CD14-positive monocyte (primary cell): ENCODE data around the gene SATB2. TPM values are rescaled to one million over a fixed set of nuclear protein-coding genes. Genes with fewer than 3 reads are reported as not detected.

Experiments used
- DNase-seq, 3 donors: peaks; one replicate each; pipeline ENCODE4 v3.0.0-alpha.2; 2011 to 2022
- H2AFZ ChIP-seq: 2 replicates; pipeline ENCODE4 v1.6.0; 2012; ENCODE audit warnings: mild to moderate bottlenecking, low read depth, low read length, inconsistent platforms; ENCODE audit not compliant: insufficient read depth, poor library complexity, severe bottlenecking
- H3K27ac ChIP-seq, 2 donors: 1 replicate in 1 of 2; 2 replicates in 1 of 2; pipeline ENCODE4 v1.5.1; 2012 to 2013; ENCODE audit warnings: low read length in 2 of 2, control low read depth in 1 of 2, inconsistent platforms in 1 of 2, low read depth in 1 of 2, mild to moderate bottlenecking in 1 of 2
- H3K27me3 ChIP-seq, 2 donors: one replicate each; pipeline versions ENCODE4 v1.6.0 to v1.6.1; 2011 to 2013; ENCODE audit warnings: low read length in 2 of 2; ENCODE audit not compliant: control insufficient read depth in 2 of 2, insufficient read depth in 2 of 2
- H3K36me3 ChIP-seq, 2 donors: replicated peaks in 1 of 2; 1 replicate in 1 of 2; 2 replicates in 1 of 2; pipeline versions ENCODE4 v1.5.1 to v1.6.1; 2012 to 2013; ENCODE audit warnings: low read length in 2 of 2, control low read depth in 1 of 2, inconsistent platforms in 1 of 2, mild to moderate bottlenecking in 1 of 2; ENCODE audit not compliant: insufficient read depth in 2 of 2, control insufficient read depth in 1 of 2
- H3K4me1 ChIP-seq, 2 donors: 1 replicate in 1 of 2; 2 replicates in 1 of 2; pipeline versions ENCODE4 v1.5.1 to v1.6.1; 2012 to 2013; ENCODE audit warnings: low read length in 2 of 2, control low read depth in 1 of 2, inconsistent platforms in 1 of 2, mild to moderate bottlenecking in 1 of 2, moderate library complexity in 1 of 2; ENCODE audit not compliant: insufficient read depth in 2 of 2, control insufficient read depth in 1 of 2
- H3K4me2 ChIP-seq: replicated peaks from 2 replicates; pipeline ENCODE3; 2012; ENCODE audit warnings: low read length, moderate library complexity, mild to moderate bottlenecking; ENCODE audit not compliant: poor library complexity, severe bottlenecking; ENCODE audit errors: extremely low read depth
- H3K4me3 ChIP-seq, 3 experiments: fragments of 200-600 bp in 1 of 3; sonication (generic) in 1 of 3; replicated peaks in 1 of 3; 1 replicate in 2 of 3; 2 replicates in 1 of 3; pipeline ENCODE4 v1.5.1; 2011 to 2013; ENCODE audit warnings: low read length in 3 of 3, mild to moderate bottlenecking in 3 of 3, control low read depth in 2 of 3, low read depth in 2 of 3, inconsistent platforms in 1 of 3, moderate library complexity in 1 of 3
- H3K79me2 ChIP-seq: 2 replicates; pipeline ENCODE4 v1.6.0; 2012; ENCODE audit warnings: mild to moderate bottlenecking, control low read depth, inconsistent platforms, low read length, moderate library complexity; ENCODE audit not compliant: insufficient read depth
- H3K9ac ChIP-seq: 2 replicates; pipeline ENCODE4 v1.6.0; 2017; ENCODE audit warnings: low read length, mild to moderate bottlenecking; ENCODE audit not compliant: insufficient read depth, poor library complexity, severe bottlenecking
- H3K9me3 ChIP-seq, 2 donors: replicated peaks in 1 of 2; 1 replicate in 1 of 2; 2 replicates in 1 of 2; pipeline versions ENCODE4 v1.5.1 to v1.6.1; 2012 to 2013; ENCODE audit warnings: low read length in 2 of 2, control low read depth in 1 of 2; ENCODE audit not compliant: control insufficient read depth in 1 of 2, insufficient read depth in 1 of 2
- H4K20me1 ChIP-seq: 2 replicates; pipeline ENCODE4 v1.6.0; 2012; ENCODE audit warnings: mild to moderate bottlenecking, low read length, control low read depth, moderate library complexity; ENCODE audit not compliant: insufficient read depth
- H3K27ac Mint-ChIP-seq, 7 donors: one replicate each; pipeline ENCODE4 v1.8.0; 2020; ENCODE audit warnings: mild to moderate bottlenecking in 7 of 7, mixed read lengths in 7 of 7, moderate library complexity in 6 of 7, inconsistent platforms in 2 of 7
- H3K27me3 Mint-ChIP-seq, 3 donors: one replicate each; pipeline ENCODE4 v1.8.0; 2021 to 2022; ENCODE audit warnings: low read depth in 3 of 3, mild to moderate bottlenecking in 3 of 3, mixed read lengths in 3 of 3, moderate library complexity in 3 of 3, inconsistent platforms in 1 of 3
- H3K36me3 Mint-ChIP-seq, 2 donors: one replicate each; pipeline ENCODE4 v1.8.0; 2020; ENCODE audit warnings: mixed read lengths in 2 of 2, inconsistent platforms in 1 of 2, mild to moderate bottlenecking in 1 of 2
- H3K4me1 Mint-ChIP-seq: one replicate; pipeline ENCODE4 v1.8.0; 2020; ENCODE audit warnings: mild to moderate bottlenecking, mixed read lengths
- H3K4me3 Mint-ChIP-seq, 2 donors: one replicate each; pipeline ENCODE4 v1.8.0; 2020; ENCODE audit warnings: mild to moderate bottlenecking in 2 of 2, mixed read lengths in 2 of 2, moderate library complexity in 1 of 2
- H3K9me3 Mint-ChIP-seq, 7 donors: one replicate each; pipeline ENCODE4 v1.8.0; 2020 to 2022; ENCODE audit warnings: mixed read lengths in 7 of 7, mild to moderate bottlenecking in 6 of 7, moderate library complexity in 6 of 7, inconsistent platforms in 2 of 7
- CTCF ChIP-seq: fragments of 200-600 bp; IDR thresholded peaks from one replicate; pipeline ENCODE4 v1.8.0; 2022; ENCODE audit warnings: antibody characterized with exemption, mild to moderate bottlenecking
- WGBS: methylation state at CpG from one replicate; pipeline ENCODE4 v1.1.5; 2013; ENCODE audit warnings: missing lambda C conversion rate; ENCODE audit not compliant: insufficient coverage; 5-methylcytosine and 5-hydroxymethylcytosine counted together
- intact Hi-C, 2 donors: fragments of 100-400 bp; cut with micrococcal nuclease; formaldehyde crosslinking; loops; one replicate each; pipeline versions ENCODE4 v1.15.0 to v1.15.1; 2023
- polyA plus RNA-seq, 3 donors: library from polyadenylated mRNA; depleted of rRNA in 1 of 3; unstranded in 2 of 3; stranded (reverse) in 1 of 3; fragments of 300-500 nt in 2 of 3; fragments of >200 nt in 1 of 3; fragmentation: Illumina TruSeq in 2 of 3; gene quantifications; 1 replicate in 2 of 3; 2 replicates in 1 of 3; pipeline ENCODE4 v1.2.3, GENCODE V29; 2012 to 2021

SATB2 gene
- polyA plus RNA-seq, 3 donors = 0.13 to 0.69 (median 0.14) TPM

DNA sequence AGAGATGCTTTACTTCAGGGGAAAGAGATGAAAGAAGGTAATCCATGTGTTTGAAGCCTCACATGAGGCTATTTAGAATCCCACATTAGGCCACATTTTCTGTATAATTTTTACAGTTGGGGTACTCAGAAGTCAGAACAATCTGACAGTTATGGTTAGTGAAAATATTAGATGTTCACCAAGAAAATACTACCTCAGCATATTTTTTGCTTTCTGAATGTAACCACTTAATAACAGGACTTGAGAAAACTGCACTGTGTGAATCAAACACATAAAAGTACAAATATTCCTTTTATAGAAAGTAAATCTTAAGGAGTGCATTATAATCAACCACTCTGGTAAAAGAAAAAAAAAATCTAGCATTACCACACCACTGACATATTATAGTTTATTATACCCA is 169.3 kb downstream of the SATB2 start:
- Mint-ChIP-seq H3K36me3 (no peaks in the 10 kb centered on the region), H3K27ac (no peak overlapping the region), H3K4me3 (no peak overlapping the region), H3K27me3 (no peaks in the 10 kb centered on the region), H3K4me1 (no peaks in the 10 kb centered on the region), H3K9me3 (peaks cover 0 to 4% (median 0%) of the 10 kb centered on the region in 7 donors)
- Histone ChIP-seq H3K36me3 (no peaks in the 10 kb centered on the region), H3K4me1 (no peaks in the 10 kb centered on the region), H2AFZ (no peak overlapping the region), H3K79me2 (no peaks in the 10 kb centered on the region), H4K20me1 (no peaks in the 10 kb centered on the region), H3K9ac (no peak overlapping the region), H3K9me3 (peaks cover 0 to 6% of the 10 kb centered on the region in 2 donors), H3K4me2 (no peak overlapping the region), H3K27ac (no peak overlapping the region), H3K27me3 (no peaks in the 10 kb centered on the region), H3K4me3 (no peak overlapping the region)
- no peak for DNase-seq
- intact Hi-C loops = no loop called here
- no peak for TF ChIP-seq CTCF

- H3K9ac ChIP-seq = no peak overlapping the region
- Mint-ChIP-seq H3K27me3 (peaks cover 0 to 1% (median 1%) of the 10 kb centered on the region in 3 donors), H3K4me1 (no peaks in the 10 kb centered on the region), H3K4me3 (no peak overlapping the region), H3K27ac (no peak overlapping the region), H3K9me3 (peaks cover 2 to 14% (median 6%) of the 10 kb centered on the region in 7 donors), H3K36me3 (no peaks in the 10 kb centered on the region)
- intact Hi-C loops = no loop called here
- no CpG with 5 or more reads among the region's 3 CpGs for WGBS
- H3K79me2 ChIP-seq = no peaks in the 10 kb centered on the region
- H3K4me3 ChIP-seq = no peak overlapping the region
- no peak for TF ChIP-seq CTCF
- DNase-seq = no peak
- no peaks in the 10 kb centered on the region for H3K27me3 ChIP-seq
- H3K36me3 ChIP-seq = no peaks in the 10 kb centered on the region
- H4K20me1 ChIP-seq = no peaks in the 10 kb centered on the region
- no peak overlapping the region for H3K4me2 ChIP-seq
- no peaks in the 10 kb centered on the region for H3K4me1 ChIP-seq
- H3K9me3 ChIP-seq = peaks cover 4 to 6% of the 10 kb centered on the region in 2 donors
- no peak overlapping the region for H3K27ac ChIP-seq
- H2AFZ ChIP-seq = no peak overlapping the region
These were observed 175.4 kb downstream of the SATB2 start for GRCh38 chr2:199282309-199282708.
